Kidney capillary endothelial cell (primary cell): ENCODE data around the gene CTNNA3.
A peak's percentile ranks its signal among the peaks of the same experiment; 100 is the strongest.
"Not testable (repeated sequence)": the region's sequence is repeated elsewhere in the genome, so short reads cannot be mapped to it uniquely, and the experiment has no call there.

Experiments
- DNase-seq: peaks from one replicate; pipeline ENCODE4 v3.0.0-alpha.2; 2018; ENCODE audit warnings: low spot score

Gene CTNNA3

DNA sequence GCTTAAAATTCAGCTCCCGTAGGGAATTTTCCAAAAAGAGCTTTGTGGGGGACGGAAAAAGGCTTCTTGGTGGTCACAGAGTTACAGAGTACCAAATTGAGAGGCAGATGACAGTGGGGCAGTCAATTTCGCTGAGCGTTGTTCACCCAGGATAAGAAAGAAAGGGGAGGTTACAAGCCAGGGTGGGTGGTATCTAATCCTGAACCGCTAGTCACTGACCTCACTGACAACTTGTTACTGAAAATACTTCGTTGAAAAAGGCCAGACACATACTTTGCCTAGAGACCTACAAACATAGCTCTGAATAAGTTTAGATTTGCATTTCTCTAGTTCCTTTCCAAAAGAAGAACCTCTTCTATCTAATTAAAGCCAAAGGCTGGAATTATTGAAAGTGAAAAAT lies at the start of gene CTNNA3:
Gene CTNNA3 (minus strand): TSS at position 167 of the 400 bp plus-strand sequence.
- DNase-seq = no peak

DNA sequence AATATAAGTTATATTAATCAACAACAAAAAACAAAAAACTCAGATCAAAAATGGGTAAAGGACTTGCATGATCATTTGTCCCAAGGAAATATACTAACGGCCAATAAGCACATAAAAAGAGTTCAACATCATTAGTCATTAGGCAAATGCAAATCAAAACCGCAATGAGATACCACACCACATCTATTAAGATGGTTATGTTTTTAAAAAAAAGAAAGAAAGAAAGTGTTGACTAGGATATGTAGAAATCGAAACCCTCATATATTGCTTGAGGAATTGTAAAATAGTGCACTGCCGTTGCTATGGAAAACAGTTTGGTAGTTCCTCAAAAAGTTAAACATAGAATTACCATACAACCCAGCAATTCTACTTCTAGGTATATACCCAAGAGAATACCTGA lies 39.4 kb upstream of the CTNNA3 start:
- DNase-seq = no peak

DNA sequence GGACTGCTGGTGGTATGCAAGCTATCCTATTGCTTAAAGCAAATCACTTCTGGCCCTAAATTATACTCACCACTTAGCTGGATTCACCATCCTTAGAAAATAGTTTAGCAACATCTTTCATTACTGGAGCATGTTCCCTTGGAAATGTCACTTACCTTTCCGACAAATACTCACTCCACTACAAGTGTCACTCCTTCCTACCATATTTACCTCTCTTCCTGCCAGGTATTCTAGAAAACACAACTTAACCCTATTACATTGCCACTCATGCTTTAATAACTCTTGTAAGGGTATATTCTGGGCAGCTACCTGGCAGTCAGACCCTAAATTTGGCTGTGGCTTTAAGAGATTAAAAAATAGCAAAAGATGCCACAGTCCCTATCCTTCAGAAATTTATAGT lies 37.5 kb upstream of the CTNNA3 start:
- no peak for DNase-seq

DNA sequence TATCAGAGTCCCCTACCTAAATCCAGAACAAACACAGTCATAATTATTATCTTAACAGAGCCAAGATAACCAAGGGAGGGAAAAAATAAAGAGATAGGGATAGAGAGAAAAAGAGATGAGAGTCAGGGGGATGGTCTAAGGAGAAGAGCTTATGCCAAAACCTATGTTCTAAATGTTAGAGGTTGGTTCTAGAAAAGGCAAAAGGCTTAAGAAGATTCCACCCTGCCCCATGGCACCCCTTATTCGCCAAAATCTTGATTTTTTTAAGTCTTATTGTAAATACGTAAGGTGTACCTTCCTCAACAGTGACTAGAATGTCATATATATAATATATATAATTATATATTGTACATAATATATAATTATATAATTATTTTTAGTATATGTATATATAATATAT lies 29.6 kb upstream of the CTNNA3 start:
- no peak for DNase-seq

DNA sequence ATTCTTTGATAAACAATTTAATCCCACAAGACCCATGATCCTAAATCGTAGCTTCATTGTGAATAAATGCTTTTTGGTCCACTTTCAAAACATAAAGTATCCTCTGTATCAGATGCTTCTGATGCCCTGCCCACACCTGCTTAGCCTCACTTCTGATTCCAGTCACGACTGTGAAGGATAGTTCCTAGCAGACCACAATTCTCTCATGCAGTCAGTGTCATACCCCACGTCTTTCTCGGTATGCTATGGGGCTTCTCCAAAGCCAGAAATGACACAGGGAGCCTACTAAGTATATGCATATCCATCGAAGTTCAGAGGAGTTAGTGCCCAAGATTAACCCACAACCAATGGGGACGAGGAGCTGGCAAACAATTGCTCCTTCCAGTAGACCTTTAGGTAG lies 27.6 kb upstream of the CTNNA3 start:
- DNase-seq = no peak

DNA sequence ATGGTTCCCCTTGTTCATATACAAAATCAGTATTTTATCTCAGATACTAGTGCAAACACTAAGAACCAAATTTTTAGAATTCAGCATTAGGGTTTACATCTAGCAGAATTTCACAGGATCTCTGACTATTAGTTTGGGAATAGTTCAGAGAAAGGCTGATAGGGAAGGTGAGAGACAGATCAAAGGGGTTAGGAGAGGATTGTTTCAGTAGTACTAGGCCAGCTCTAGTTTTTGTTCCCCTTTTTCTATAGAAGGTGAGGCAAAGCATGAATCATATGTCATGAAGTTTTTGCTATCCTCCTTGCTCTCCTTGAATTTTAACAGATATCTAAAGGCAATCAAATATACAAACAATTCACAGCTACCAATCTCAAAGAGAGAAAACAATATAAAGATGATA lies 26.1 kb upstream of the CTNNA3 start:
- DNase-seq = no peak

DNA sequence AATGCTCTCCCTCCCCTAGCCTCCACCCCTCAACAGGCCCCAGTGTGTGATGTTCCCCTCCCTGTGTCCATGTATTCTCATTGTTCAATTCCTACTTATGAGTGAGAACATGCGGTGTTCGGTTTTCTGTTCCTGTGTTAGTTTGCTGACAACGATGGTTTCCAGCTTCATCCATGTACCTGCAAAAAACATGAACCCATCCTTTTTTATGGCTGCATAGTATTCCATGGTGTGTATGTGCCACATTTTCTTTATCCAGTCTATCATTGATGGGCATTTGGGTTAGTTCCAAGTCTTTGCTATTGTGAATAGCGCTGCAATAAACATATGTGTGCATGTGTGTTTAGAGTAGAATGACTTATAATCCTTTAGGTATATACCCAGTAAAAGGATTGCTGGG lies 20.5 kb upstream of the CTNNA3 start:
- DNase-seq = not testable (repeated sequence)

DNA sequence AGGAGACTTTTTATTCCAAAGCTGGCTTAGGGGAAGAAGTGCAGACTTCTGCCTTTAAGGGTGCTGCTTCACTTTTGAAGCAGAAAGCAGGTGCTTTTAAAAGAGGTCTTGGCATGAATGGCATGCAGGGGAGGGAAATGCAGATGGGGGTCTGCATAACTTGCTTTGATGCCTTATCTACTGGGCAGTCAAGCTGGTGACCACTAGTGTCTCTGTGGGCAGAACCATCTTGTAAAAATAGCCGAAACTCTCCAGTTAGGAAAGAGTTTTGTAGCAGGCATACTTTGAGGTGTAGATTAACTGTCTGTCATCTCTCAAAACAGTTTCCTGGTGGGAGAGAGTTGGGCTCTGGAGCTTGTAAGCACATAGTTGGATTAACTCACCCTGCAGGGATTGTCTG lies 9.9 kb upstream of the CTNNA3 start:
- no peak for DNase-seq

DNA sequence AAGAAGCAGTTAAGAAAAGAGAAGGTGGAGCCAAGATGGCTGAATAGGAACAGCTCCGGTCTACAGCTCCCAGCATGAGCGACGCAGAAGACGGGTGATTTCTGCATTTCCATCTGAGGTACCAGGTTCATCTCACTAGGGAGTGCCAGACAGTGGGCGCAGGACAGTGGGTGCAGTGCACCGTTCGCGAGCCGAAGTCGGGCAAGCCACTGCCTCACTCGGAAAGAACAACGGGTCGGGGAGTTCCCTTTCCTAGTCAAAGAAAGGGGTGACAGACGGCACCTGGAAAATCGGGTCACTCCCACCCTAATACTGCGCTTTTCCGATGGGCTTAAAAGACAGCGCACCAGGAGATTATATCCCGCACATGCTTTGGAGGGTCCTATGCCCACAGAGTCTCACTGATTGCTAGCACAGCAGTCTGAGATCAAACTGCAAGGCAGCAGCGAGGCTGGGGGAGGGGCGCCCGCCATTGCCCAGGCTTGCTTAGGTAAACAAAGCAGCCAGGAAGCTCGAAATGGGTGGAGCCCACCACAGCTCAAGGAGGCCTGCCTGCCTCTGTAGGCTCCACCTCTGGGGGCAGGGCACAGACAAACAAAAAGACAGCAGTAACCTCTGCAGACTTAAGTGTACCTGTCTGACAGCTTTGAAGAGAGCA lies 3.7 kb upstream of the CTNNA3 start:
- not testable (repeated sequence) for DNase-seq

DNA sequence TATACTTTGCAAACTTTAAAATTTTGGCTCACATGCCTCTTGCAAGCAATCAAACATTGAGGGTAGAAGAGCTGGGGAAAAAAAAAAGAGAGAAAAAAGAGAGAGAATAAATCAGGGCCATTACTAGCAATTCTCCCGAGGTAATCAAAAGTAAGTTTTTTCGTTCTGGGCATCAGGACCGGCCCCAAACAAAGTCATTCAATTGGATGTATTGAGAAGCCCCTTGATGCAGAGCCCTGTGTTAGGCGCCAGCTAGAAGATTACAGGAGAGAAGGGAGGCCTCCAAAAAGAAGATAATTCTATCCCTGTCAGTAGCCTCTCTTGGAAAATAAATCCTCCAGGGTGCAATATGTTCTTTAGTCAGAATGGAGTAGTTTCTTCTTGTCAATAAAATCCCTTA lies 2.2 kb upstream of the CTNNA3 start:
- DNase-seq = no peak

DNA sequence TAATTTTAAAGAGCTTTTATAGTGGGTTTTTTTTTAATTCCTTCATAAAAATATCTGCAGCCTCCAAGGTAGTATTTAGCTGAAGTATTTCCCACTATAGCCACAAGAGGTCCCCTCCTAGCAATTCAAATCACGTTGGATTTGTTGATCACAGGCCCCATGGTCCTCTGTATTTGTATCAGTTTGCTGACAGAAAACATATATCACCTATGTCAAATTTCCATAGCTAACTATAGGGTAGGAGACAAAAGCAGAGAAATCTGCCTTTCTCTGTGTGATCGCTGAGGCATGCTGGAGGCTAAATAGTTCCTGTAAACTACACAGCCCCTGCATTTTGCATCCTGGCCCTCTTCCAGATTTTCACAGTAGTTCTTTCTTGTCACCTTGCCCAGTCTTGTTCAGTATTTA lies 1.7 kb upstream of the CTNNA3 start:
- DNase-seq = peak; percentile 60

DNA sequence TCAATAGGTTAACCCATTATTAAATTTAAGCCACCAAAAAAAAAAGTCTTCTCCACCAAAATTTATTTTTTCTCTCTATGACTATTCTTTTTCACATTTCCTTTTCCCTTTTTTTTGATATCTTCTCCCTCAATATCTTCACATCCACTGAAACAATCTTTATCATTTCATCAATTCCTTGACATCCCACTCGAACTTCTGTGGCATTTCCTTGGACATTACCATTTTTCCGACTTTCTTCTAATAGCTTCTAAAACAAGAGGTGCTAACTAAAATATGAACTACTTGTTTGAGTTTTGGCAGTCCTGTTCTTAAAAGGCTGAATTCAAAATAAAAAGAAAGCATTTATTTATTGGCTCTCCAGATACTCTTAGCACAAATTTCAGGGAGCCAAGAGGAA lies 684 bp upstream of the CTNNA3 start:
- no peak for DNase-seq

DNA sequence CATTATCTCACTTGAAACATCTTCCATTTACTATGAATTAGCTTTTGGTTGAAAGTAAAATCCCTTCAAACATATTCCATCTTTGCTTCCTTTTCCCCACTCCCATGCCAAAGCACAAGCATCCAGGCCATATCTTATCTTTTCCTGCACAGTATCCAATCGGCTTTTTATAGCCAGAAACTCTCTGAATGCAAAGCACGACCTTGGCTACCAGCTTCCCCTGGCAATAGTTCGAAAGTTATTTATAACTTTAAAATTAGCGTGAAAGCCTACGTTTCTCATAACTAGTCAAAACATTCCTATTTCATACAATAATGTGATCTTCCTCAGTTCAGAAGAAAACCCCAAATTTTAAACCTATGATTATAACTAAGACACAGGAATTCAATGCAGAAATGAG lies 440 bp downstream of the CTNNA3 start:
- DNase-seq = no peak

DNA sequence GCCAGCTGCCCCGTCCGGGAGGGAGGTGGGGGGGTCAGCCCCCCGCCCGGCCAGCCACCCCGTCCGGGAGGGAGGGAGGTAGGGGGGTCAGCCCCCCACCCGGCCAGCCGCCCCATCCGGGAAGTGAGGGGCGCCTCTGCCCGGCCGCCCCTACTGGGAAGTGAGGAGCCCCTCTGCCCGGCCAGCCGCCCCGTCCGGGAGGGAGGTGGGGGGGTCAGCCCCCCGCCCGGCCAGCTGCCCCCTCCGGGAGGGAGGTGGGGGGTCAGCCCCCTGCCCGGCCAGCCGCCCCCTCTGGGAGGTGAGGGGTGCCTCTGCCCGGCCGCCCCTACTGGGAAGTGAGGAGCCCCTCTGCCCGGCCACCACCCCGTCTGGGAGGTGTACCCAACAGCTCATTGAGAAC lies 4.1 kb downstream of the CTNNA3 start:
- DNase-seq = not testable (repeated sequence)

DNA sequence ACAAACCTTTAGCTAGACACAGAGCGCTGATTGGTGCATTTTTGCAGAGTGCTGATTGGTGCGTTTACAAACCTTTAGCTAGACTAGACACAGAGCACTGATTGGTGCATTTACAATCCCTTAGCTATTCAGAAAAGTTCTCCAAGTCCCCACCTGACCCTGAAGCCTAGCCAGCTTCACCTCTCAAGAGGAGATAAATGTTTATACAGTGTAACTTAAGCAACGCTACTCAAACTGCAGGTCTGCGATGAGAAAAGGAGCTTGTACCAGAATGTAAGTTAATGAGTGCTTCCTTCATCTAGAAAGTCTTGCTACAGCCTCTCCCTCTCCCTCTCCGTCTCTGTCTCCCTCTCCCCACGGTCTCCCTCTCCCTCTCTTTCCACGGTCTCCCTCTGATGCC lies 5.5 kb downstream of the CTNNA3 start:
- not testable (repeated sequence) for DNase-seq

DNA sequence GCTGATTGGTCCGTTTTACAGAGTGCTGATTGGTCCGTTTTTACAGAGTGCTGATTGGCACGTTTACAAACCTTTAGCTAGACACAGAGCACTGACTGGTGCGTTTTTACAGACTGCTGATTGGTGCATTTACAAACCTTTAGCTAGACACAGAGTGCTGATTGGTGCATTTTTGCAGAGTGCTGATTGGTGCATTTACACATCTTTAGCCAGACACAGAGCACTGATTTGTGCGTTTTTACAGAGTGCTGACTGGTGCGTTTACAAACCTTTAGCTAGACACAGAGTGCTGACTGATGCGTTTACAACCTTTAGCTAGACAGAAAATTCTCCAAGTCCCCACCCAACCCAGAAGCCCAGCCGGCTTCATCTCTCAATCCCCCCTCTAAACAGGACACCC lies 11.9 kb downstream of the CTNNA3 start:
- DNase-seq = not testable (repeated sequence)

DNA sequence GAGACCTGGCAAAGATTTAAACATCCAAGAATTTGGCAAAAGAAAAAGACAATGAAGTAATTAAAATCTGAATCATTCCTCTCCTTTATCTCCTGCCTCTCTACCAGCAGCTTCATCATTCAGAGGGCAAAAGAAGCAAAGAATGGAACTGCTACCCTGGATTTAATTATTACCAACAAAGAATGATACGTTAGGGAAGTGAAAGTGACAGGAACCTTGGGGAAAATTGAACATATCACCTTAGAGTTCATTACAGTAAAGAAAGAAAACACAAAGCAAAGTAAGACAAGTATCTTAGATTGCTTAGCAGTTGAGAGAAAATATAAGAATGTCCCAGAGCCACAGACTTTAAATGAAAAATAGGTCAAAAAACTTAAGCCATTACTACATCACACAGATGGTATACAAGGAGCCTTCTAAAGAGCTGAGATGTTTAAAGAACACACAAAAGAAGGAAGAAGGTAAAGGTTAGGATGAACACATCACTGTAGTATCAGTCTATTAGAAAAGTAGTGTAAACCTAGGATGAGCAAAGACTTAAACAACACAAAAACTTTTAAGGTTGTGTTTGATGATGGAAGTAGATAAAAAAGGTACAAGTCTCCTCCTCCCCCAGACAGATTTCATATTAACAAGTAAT lies 17.5 kb downstream of the CTNNA3 start:
- DNase-seq = no peak

DNA sequence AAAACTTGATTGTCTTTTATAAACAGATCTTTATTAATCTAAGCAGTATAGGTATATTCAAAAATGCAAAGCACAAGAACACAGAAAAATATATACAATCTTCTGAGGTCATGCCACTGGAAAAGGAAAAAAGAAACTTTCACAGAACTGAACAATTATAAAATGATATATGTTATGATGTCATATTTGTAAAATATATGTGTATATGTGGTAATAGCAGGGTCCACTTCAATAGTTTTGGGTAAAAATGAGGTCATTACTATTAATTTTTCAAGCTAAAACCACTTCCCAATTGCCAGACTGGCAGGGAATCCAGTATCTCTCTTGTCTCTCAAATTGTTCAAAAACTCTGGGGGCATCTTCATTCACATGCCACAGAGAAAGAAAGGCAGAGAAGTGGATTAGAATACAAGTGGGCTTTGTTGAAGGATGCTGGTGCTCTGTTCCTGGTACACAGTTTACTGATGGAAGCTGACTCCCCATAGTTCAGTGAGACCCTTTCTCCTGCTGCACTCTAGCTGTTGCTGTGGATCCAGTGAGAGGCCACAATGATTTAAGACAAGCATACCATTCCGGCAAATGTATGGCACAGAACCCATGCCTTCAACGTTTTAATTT lies 19.7 kb downstream of the CTNNA3 start:
- DNase-seq = no peak

DNA sequence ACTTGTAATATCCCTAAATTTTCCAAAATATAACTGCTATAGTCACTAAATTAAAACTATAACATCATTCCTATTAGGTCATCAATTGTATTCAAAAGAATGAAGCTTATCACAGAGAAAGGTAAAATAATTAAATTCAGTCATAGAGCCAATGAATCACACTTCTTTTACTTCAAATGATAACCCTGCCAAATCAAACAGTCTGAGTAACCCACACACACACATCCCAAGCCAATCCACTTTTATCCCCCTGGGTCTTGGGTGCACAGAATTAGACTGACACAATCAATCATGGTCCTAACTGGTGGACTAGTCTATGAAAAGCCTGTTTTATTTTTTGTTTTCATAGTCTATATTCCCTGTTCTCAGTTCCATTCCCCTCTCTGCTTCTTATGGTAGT lies 25.6 kb downstream of the CTNNA3 start:
- no peak for DNase-seq

DNA sequence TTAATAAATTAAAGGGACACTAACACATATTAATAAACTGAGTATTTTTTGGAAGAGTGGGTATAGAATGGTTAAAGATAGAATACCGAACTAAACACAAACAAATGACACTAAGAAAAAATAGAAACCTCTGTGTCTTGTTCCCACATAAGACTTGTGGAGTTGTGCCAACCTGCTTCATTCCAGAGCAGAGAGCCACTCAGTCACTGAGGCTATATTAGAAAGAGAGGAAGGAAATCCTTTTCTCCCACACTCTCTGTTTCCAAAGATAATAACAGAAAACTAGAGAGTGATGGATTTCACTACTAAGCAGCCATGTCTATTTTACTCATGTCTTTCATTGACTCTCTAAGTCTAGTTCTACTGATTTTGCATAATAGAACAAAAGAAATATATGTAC lies 26.0 kb downstream of the CTNNA3 start:
- DNase-seq = no peak

DNA sequence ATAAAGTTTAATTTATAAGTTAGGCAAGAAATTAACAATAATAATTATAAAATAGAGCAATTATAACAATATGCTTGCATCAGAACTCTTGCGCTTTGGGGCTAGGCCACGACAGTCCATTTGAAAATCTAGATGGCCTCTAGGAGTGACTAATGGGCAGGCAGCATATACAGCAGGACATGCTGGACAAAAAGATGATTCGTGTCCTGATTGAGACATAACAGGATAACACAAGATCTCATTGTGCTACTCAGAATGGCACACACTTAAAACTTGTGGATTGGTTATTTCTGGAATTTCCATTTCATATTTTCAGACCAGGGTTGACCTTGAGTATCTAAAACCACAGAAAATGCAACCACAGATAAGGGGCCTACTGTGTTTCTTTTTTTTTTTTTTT lies 27.5 kb downstream of the CTNNA3 start:
- DNase-seq = peak; percentile 58

DNA sequence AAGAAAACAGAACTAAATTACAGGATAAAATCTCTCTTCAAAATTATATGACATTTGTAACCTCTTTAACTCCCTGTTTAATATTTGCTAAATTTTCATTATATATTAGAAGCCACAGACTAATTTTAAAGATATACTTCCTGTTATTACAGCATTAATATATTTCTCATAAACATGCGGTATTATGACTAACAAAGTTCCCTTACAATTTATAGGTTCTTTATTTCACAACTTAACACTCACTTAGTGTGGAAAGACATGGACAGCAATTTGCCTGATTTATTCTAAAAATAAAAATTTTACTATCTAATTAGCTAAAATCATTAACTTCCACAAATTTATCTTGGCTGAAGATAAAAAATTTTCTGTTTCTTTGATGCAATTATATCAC lies 29.0 kb downstream of the CTNNA3 start:
- no peak for DNase-seq

DNA sequence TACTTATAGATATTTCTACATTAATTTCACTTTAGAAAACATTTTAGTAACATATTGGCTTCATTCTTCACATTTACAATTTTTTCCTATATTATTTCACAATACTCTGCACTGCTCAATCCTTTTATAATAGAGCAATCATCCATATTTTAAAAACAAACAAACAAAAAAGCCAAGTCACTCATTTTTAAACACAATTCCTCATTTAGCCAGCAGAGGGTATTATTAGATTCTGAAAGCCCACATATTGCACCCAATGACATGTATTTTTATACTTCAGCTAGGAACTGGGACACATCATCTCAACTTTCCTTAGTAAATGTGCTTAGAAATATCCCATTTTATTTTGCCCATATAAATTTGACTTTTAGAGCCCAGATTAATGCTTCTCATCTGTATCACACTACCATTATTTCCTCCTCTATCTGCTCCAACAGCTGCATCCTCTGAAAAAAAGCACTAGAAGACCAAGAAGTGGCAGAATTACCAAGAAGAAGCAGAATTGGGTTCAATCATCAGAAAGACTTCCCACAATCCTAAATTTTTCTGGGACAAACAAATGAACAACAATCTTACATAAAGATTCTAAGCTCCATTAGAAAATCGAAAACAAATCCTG lies 29.5 kb downstream of the CTNNA3 start:
- peak; percentile 46 for DNase-seq
